GM23338 (cell line): Measurements from ENCODE around the gene IGF2R. TPM values are rescaled to one million over a fixed set of nuclear protein-coding genes. Genes with fewer than 3 reads are reported as not detected.
"Not testable (repeated sequence)": the region's sequence is repeated elsewhere in the genome, so short reads cannot be mapped to it uniquely, and the experiment has no call there.

ENCODE experiments used
- ATAC-seq: fragments of 200-7000 bp; cut with Tn5 transposase; 3 replicates; pipeline ENCODE4 v1.9.1; 2020
- DNase-seq: peaks from one replicate; pipeline ENCODE4 v3.0.0-alpha.2; 2015; ENCODE audit warnings: low spot score
- H2AFZ ChIP-seq: fragments of 200-600 bp; sonication (generic); 2 replicates; pipeline ENCODE4 v1.8.0; 2016; ENCODE audit warnings: antibody characterized with exemption, mild to moderate bottlenecking, moderate library complexity
- H3F3A ChIP-seq: fragments of 200-600 bp; sonication (generic); replicated peaks from 2 replicates; pipeline ENCODE4 v1.8.0; 2017; ENCODE audit warnings: antibody characterized with exemption, mixed run types, low read depth
- H3K27ac ChIP-seq: fragments of 200-600 bp; sonication (generic); 2 replicates; pipeline ENCODE4 v1.6.1; 2016; ENCODE audit warnings: low read depth
- H3K27me3 ChIP-seq: fragments of 200-600 bp; sonication (generic); 2 replicates; pipeline ENCODE4 v1.8.0; 2016; ENCODE audit warnings: mild to moderate bottlenecking, mixed run types, moderate library complexity; ENCODE audit not compliant: insufficient read depth
- H3K36me3 ChIP-seq: fragments of 200-600 bp; sonication (generic); 2 replicates; pipeline ENCODE4 v1.8.0; 2016; ENCODE audit warnings: mild to moderate bottlenecking; ENCODE audit not compliant: insufficient read depth
- H3K4me1 ChIP-seq: fragments of 200-600 bp; sonication (generic); 2 replicates; pipeline ENCODE4 v1.8.0; 2016; ENCODE audit warnings: mild to moderate bottlenecking, moderate library complexity; ENCODE audit not compliant: insufficient read depth
- H3K4me2 ChIP-seq: fragments of 200-600 bp; sonication (generic); 2 replicates; pipeline ENCODE4 v1.7.1; 2017; ENCODE audit warnings: mixed run types
- H3K4me3 ChIP-seq: fragments of 200-600 bp; sonication (generic); 2 replicates; pipeline ENCODE4 v1.6.1; 2016; ENCODE audit warnings: mixed run types
- H3K79me2 ChIP-seq: fragments of 200-600 bp; sonication (generic); replicated peaks from 2 replicates; pipeline ENCODE4 v1.8.0; 2017; ENCODE audit warnings: mild to moderate bottlenecking; ENCODE audit not compliant: insufficient read depth
- H3K9me2 ChIP-seq: fragments of 200-600 bp; sonication (generic); 2 replicates; pipeline ENCODE4 v1.8.0; 2017; ENCODE audit not compliant: insufficient read depth
- H4K20me1 ChIP-seq: fragments of 200-600 bp; sonication (generic); replicated peaks from 2 replicates; pipeline ENCODE4 v1.8.0; 2017; ENCODE audit warnings: mild to moderate bottlenecking; ENCODE audit not compliant: insufficient read depth
- H3K27ac Mint-ChIP-seq: 2 replicates; pipeline ENCODE4 v1.8.0; 2020; ENCODE audit warnings: inconsistent platforms, mild to moderate bottlenecking, moderate library complexity, mixed read lengths
- H3K27me3 Mint-ChIP-seq: 3 replicates; pipeline ENCODE4 v1.8.0; 2022; ENCODE audit warnings: low read depth, mild to moderate bottlenecking, moderate library complexity, mixed read lengths, inconsistent platforms; ENCODE audit not compliant: insufficient read depth, poor library complexity
- H3K36me3 Mint-ChIP-seq: 3 replicates; pipeline ENCODE4 v1.8.0; 2021; ENCODE audit warnings: low read depth, mild to moderate bottlenecking, inconsistent platforms, moderate library complexity, mixed read lengths
- H3K4me1 Mint-ChIP-seq: 3 replicates; pipeline ENCODE4 v1.8.0; 2020; ENCODE audit warnings: mild to moderate bottlenecking, inconsistent platforms, mixed read lengths
- H3K4me3 Mint-ChIP-seq: 3 replicates; pipeline ENCODE4 v1.8.0; 2021; ENCODE audit warnings: moderate library complexity, mild to moderate bottlenecking, inconsistent platforms, mixed read lengths
- H3K9me3 Mint-ChIP-seq: 3 replicates; pipeline ENCODE4 v1.8.0; 2020; ENCODE audit warnings: moderate library complexity, mild to moderate bottlenecking, inconsistent platforms, mixed read lengths
- CREB1 ChIP-seq: fragments of 250-450 bp; sonication (Bioruptor Pico); IDR thresholded peaks from 2 replicates; pipeline ENCODE4 v1.5.0; 2020; ENCODE audit warnings: low read depth, mild to moderate bottlenecking, moderate library complexity
- ETS1 ChIP-seq: IDR thresholded peaks from 2 replicates; pipeline ENCODE4 v1.6.1; 2016; ENCODE audit warnings: antibody characterized with exemption
- EZH2phosphoT487 ChIP-seq: fragments of 200-600 bp; sonication (generic); IDR thresholded peaks from one replicate; pipeline ENCODE4 v1.8.1; 2018; ENCODE audit warnings: antibody characterized with exemption; ENCODE audit not compliant: unreplicated experiment
- JUNB ChIP-seq: IDR thresholded peaks from one replicate; pipeline ENCODE4 v1.6.1; 2016; ENCODE audit warnings: antibody characterized with exemption; ENCODE audit not compliant: unreplicated experiment
- NANOG ChIP-seq: IDR thresholded peaks from 2 replicates; pipeline ENCODE4 v1.6.1; 2016; ENCODE audit warnings: antibody characterized with exemption, borderline replicate concordance
- REST ChIP-seq: IDR thresholded peaks from one replicate; pipeline ENCODE4 v1.6.1; 2018; ENCODE audit warnings: antibody characterized with exemption; ENCODE audit not compliant: unreplicated experiment
- STAT1 ChIP-seq: IDR thresholded peaks from one replicate; pipeline ENCODE4 v1.6.1; 2016; ENCODE audit warnings: antibody characterized with exemption; ENCODE audit not compliant: unreplicated experiment
- ZNF114 ChIP-seq: fragments of 250-450 bp; sonication (Bioruptor Pico); IDR thresholded peaks from 2 replicates; pipeline ENCODE4 v1.5.0; 2020; ENCODE audit warnings: mild to moderate bottlenecking, moderate library complexity
- ZNF331 ChIP-seq: fragments of 250-450 bp; sonication (Bioruptor Pico); IDR thresholded peaks from 2 replicates; pipeline ENCODE4 v1.5.0; 2020; ENCODE audit warnings: low read depth, mild to moderate bottlenecking, moderate library complexity
- ZNF462 ChIP-seq: fragments of 250-450 bp; sonication (Bioruptor Pico); IDR thresholded peaks from 2 replicates; pipeline ENCODE4 v1.5.0; 2020; ENCODE audit warnings: mild to moderate bottlenecking, moderate library complexity
- polyA plus RNA-seq: library from polyadenylated mRNA; unstranded; fragments of >200 nt; fragmentation: Nextera tagmentation; extraction: Ambion mirVana; gene quantifications from 2 replicates; pipeline ENCODE4 v1.2.1, GENCODE V29; 2016
- total RNA-seq: library from RNA; depleted of rRNA; stranded (reverse); fragments of >200 nt; shearing (Covaris generic); gene quantifications from 2 replicates; pipeline ENCODE4 v1.2.3, GENCODE V29; 2014
- TF ChIP-seq, protein P1 (sequence below), 2 experiments: fragments of 200-600 bp in 1 of 2; sonication (generic) in 1 of 2; conservative IDR thresholded peaks; 2 replicates each; pipeline versions ENCODE4 v1.5.1 to v1.6.1; 2016 to 2017; ENCODE audit warnings: antibody characterized with exemption in 2 of 2, low read depth in 2 of 2, mild to moderate bottlenecking in 2 of 2, moderate library complexity in 1 of 2

The IGF2R gene
- total and polyA plus RNA-seq, 2 experiments from 2014 or later, result 12.5 to 76.4 TPM

- ATAC-seq, result no peak
- Histone ChIP-seq H3F3A (no peaks in the 10 kb centered on the region), H2AFZ (no peak overlapping the region), H3K4me2 (no peak overlapping the region), H3K27me3 (no peaks in the 10 kb centered on the region), H3K4me1 (no peaks in the 10 kb centered on the region), H3K9me2 (no peaks in the 10 kb centered on the region), H3K4me3 (no peak overlapping the region), H3K36me3 (no peaks in the 10 kb centered on the region), H3K27ac (no peak overlapping the region), H3K79me2 (no peaks in the 10 kb centered on the region), H4K20me1 (no peaks in the 10 kb centered on the region)
- Mint-ChIP-seq H3K4me1 (no peaks in the 10 kb centered on the region; the same call in 2 of the 3 replicates), H3K36me3 (peaks cover under 1% of the 10 kb centered on the region; the same call in 2 of the 3 replicates), H3K27ac (no peak overlapping the region), H3K27me3 (peaks cover 1% of the 10 kb centered on the region), H3K9me3 (peaks cover 5% of the 10 kb centered on the region; the same call in 2 of the 3 replicates), H3K4me3 (no peak overlapping the region)
- TF ChIP-seq EZH2phosphoT487 (no peak), REST (no peak), ZNF331 (CRISPR knock-in tag) (no peak), CREB1 (CRISPR knock-in tag) (no peak), ETS1 (no peak), ZNF462 (CRISPR knock-in tag) (no peak), NANOG (no peak), STAT1 (no peak), ZNF114 (CRISPR knock-in tag) (no peak), JUNB (no peak)
- TF ChIP-seq, protein P1, sequence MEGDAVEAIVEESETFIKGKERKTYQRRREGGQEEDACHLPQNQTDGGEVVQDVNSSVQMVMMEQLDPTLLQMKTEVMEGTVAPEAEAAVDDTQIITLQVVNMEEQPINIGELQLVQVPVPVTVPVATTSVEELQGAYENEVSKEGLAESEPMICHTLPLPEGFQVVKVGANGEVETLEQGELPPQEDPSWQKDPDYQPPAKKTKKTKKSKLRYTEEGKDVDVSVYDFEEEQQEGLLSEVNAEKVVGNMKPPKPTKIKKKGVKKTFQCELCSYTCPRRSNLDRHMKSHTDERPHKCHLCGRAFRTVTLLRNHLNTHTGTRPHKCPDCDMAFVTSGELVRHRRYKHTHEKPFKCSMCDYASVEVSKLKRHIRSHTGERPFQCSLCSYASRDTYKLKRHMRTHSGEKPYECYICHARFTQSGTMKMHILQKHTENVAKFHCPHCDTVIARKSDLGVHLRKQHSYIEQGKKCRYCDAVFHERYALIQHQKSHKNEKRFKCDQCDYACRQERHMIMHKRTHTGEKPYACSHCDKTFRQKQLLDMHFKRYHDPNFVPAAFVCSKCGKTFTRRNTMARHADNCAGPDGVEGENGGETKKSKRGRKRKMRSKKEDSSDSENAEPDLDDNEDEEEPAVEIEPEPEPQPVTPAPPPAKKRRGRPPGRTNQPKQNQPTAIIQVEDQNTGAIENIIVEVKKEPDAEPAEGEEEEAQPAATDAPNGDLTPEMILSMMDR (conservative IDR thresholded peaks at IDR 0.05; ENCODE audit: low read depth in 2 of 2), result no peak
- DNase-seq, result no peak
Observed at GRCh38 chr6:160124605-160125004, 155.7 kb downstream of the IGF2R start.

GRCh38 chr6:160125105-160125504 lies 156.2 kb downstream of the IGF2R start:
- not testable (repeated sequence) for H4K20me1 ChIP-seq, H3K27ac Mint-ChIP-seq, H3K79me2 ChIP-seq, H2AFZ ChIP-seq, H3K4me3 Mint-ChIP-seq, DNase-seq, H3K4me1 Mint-ChIP-seq, H3K4me2 ChIP-seq, H3K4me1 ChIP-seq, H3K27ac ChIP-seq, ATAC-seq, H3K27me3 Mint-ChIP-seq, H3F3A ChIP-seq, H3K4me3 ChIP-seq, H3K27me3 ChIP-seq, H3K9me3 Mint-ChIP-seq, H3K9me2 ChIP-seq, H3K36me3 ChIP-seq, H3K36me3 Mint-ChIP-seq
